ENCODE measurements around the gene RUNX1.

Gene RUNX1

GRCh38 chr21:34880401-34880800, 168.7 kb downstream of the RUNX1 start:
- no peak for DNase-seq (ENCODE audit: low read depth)

GRCh38 chr21:34878940-34879339, 170.2 kb downstream of the RUNX1 start:
- no peak for DNase-seq (ENCODE audit: low read depth)

- DNase-seq (ENCODE audit: low read depth), result no peak
Measured at GRCh38 chr21:34878501-34878900, 170.6 kb downstream of the RUNX1 start.

- no peak for DNase-seq (ENCODE audit: low read depth)
Measured at GRCh38 chr21:34877485-34878128, 171.5 kb downstream of the RUNX1 start.

GRCh38 chr21:34875830-34876229, 173.3 kb downstream of the RUNX1 start:
- no peak for DNase-seq (ENCODE audit: low read depth)

- no peak for DNase-seq (ENCODE audit: low read depth)
Measured at GRCh38 chr21:34874684-34875513, 174.2 kb downstream of the RUNX1 start.

- DNase-seq (ENCODE audit: low read depth), result no peak
Measured at GRCh38 chr21:34871026-34871908, 177.8 kb downstream of the RUNX1 start.

- DNase-seq (ENCODE audit: low read depth), result no peak
Measured at GRCh38 chr21:34870246-34870645, 178.9 kb downstream of the RUNX1 start.

- no peak for DNase-seq (ENCODE audit: low read depth)
Measured at GRCh38 chr21:34869545-34869944, 179.6 kb downstream of the RUNX1 start.

GRCh38 chr21:34867785-34868184, 181.3 kb downstream of the RUNX1 start:
- no peak for DNase-seq (ENCODE audit: low read depth)

- DNase-seq (ENCODE audit: low read depth), result no peak
Measured at GRCh38 chr21:34865400-34866241, 183.5 kb downstream of the RUNX1 start.

GRCh38 chr21:34864370-34865149, 184.5 kb downstream of the RUNX1 start:
- DNase-seq (ENCODE audit: low read depth), result no peak

- DNase-seq (ENCODE audit: low read depth), result no peak
Measured at GRCh38 chr21:34862951-34863350, 186.2 kb downstream of the RUNX1 start.

- no peak for DNase-seq (ENCODE audit: low read depth)
Measured at GRCh38 chr21:34861258-34861657, 187.8 kb downstream of the RUNX1 start.

- no peak for DNase-seq (ENCODE audit: low read depth)
Measured at GRCh38 chr21:34859976-34860653, 189.0 kb downstream of the RUNX1 start.

GRCh38 chr21:34858559-34858958, 190.5 kb downstream of the RUNX1 start:
- DNase-seq (ENCODE audit: low read depth), result no peak

GRCh38 chr21:34857874-34858273, 191.2 kb downstream of the RUNX1 start:
- DNase-seq (ENCODE audit: low read depth), result no peak

GRCh38 chr21:34857122-34857713, 191.9 kb downstream of the RUNX1 start:
- DNase-seq (ENCODE audit: low read depth), result no peak

GRCh38 chr21:34852448-34852847, 196.7 kb downstream of the RUNX1 start:
- DNase-seq (ENCODE audit: low read depth), result no peak

GRCh38 chr21:34850166-34850690, 198.9 kb downstream of the RUNX1 start:
- no peak for DNase-seq (ENCODE audit: low read depth)

Measured in activated T-cell treated with anti-CD3 and anti-CD28 coated beads for 1 hour (primary cell).